HUES64 (cell line): ENCODE data around the gene CETP.

Experiments
- H3K27ac ChIP-seq: 2 replicates; pipeline ENCODE4 v1.7.0; 2013; ENCODE audit warnings: low read depth, low read length, inconsistent platforms
- H3K27me3 ChIP-seq: 2 replicates; pipeline ENCODE4 v1.6.1; 2013; ENCODE audit warnings: mild to moderate bottlenecking, low read length; ENCODE audit not compliant: insufficient read depth
- H3K36me3 ChIP-seq: 2 replicates; pipeline ENCODE4 v1.6.1; 2013; ENCODE audit warnings: mild to moderate bottlenecking, low read length; ENCODE audit not compliant: insufficient read depth
- H3K4me1 ChIP-seq: 2 replicates; pipeline ENCODE4 v1.6.1; 2013; ENCODE audit warnings: mild to moderate bottlenecking, low read length, moderate library complexity; ENCODE audit not compliant: insufficient read depth
- H3K4me3 ChIP-seq: 2 replicates; pipeline ENCODE4 v1.5.1; 2013; ENCODE audit warnings: mild to moderate bottlenecking, low read length, moderate library complexity
- H3K9ac ChIP-seq: 2 replicates; pipeline ENCODE4 v1.6.1; 2013; ENCODE audit warnings: mild to moderate bottlenecking, low read depth, low read length
- H3K9me3 ChIP-seq: 2 replicates; pipeline ENCODE4 v1.6.1; 2013; ENCODE audit warnings: low read depth, low read length; ENCODE audit not compliant: insufficient read depth
- WGBS: fragments of 150-250, 120-280 bp; methylation state at CpG from one replicate; pipeline ENCODE4 v1.1.7; 2013; ENCODE audit warnings: missing lambda C conversion rate; 5-methylcytosine and 5-hydroxymethylcytosine counted together

CETP gene

GRCh38 chr16:57017251-57017650, 55.5 kb downstream of the CETP start:
- H3K27me3 ChIP-seq, result no peaks in the 10 kb centered on the region
- no peak overlapping the region for H3K9ac ChIP-seq
- H3K27ac ChIP-seq, result no peak overlapping the region
- H3K9me3 ChIP-seq, result no peaks in the 10 kb centered on the region
- no peaks in the 10 kb centered on the region for H3K36me3 ChIP-seq
- 96% methylated on average over 1 of the region's 1 CpG for WGBS
- H3K4me1 ChIP-seq, result 0 out of 2 replicates have a peak, but pooled peaks cover under 1% of the 10 kb centered on the region
- H3K4me3 ChIP-seq, result no peak overlapping the region

- Histone ChIP-seq H3K4me1 (no peaks in the 10 kb centered on the region), H3K36me3 (no peaks in the 10 kb centered on the region), H3K9ac (no peak overlapping the region), H3K9me3 (no peaks in the 10 kb centered on the region), H3K4me3 (no peak overlapping the region), H3K27me3 (no peaks in the 10 kb centered on the region), H3K27ac (no peak overlapping the region)
- 88% methylated on average over 2 of the region's 2 CpGs for WGBS
Measured at GRCh38 chr16:57019746-57020145, 58.0 kb downstream of the CETP start.

GRCh38 chr16:57020651-57021050, 58.9 kb downstream of the CETP start:
- H3K4me1 ChIP-seq, result no peaks in the 10 kb centered on the region
- H3K9me3 ChIP-seq, result no peaks in the 10 kb centered on the region
- H3K36me3 ChIP-seq, result no peaks in the 10 kb centered on the region
- H3K4me3 ChIP-seq, result no peak overlapping the region
- H3K9ac ChIP-seq, result no peak overlapping the region
- H3K27me3 ChIP-seq, result no peaks in the 10 kb centered on the region
- H3K27ac ChIP-seq, result no peak overlapping the region
- 90% methylated on average over 8 of the region's 8 CpGs for WGBS

GRCh38 chr16:57021757-57022156, 60.0 kb downstream of the CETP start:
- WGBS, result 95% methylated on average over 6 of the region's 6 CpGs
- H3K36me3 ChIP-seq, result no peaks in the 10 kb centered on the region

DNA sequence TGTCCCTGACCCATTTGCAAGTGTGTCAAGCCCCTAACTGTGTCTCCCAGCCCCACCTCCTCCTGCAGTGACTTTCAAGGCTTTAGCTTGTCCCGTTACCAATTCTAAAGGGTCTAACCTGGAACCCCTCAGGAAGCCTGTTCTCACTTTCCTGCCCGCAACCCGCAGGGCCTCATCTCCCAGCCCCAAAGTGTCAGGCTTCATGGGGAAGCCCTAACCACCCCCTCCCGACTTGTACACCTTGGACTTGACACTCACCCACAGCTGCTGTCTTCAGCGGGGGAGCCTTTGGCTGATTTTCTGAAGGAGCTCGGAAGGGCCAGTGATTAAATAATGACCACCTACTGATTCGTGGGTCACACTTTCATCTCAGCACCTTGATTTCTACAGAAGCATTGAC, 60.7 kb downstream of the CETP start:
- H3K9me3 ChIP-seq, result no peaks in the 10 kb centered on the region
- 88% methylated on average over 7 of the region's 7 CpGs for WGBS
- no peaks in the 10 kb centered on the region for H3K36me3 ChIP-seq
- no peaks in the 10 kb centered on the region for H3K27me3 ChIP-seq
- no peak overlapping the region for H3K9ac ChIP-seq
- H3K4me1 ChIP-seq, result no peaks in the 10 kb centered on the region
- H3K27ac ChIP-seq, result no peak overlapping the region
- no peak overlapping the region for H3K4me3 ChIP-seq

More at GRCh38 chr16:57021757-57022156, 60.0 kb downstream of the CETP start:
- H3K27me3 ChIP-seq, result no peaks in the 10 kb centered on the region
- no peak overlapping the region for H3K9ac ChIP-seq
- no peak overlapping the region for H3K27ac ChIP-seq
- no peaks in the 10 kb centered on the region for H3K4me1 ChIP-seq
- no peak overlapping the region for H3K4me3 ChIP-seq
- H3K9me3 ChIP-seq, result no peaks in the 10 kb centered on the region

DNA sequence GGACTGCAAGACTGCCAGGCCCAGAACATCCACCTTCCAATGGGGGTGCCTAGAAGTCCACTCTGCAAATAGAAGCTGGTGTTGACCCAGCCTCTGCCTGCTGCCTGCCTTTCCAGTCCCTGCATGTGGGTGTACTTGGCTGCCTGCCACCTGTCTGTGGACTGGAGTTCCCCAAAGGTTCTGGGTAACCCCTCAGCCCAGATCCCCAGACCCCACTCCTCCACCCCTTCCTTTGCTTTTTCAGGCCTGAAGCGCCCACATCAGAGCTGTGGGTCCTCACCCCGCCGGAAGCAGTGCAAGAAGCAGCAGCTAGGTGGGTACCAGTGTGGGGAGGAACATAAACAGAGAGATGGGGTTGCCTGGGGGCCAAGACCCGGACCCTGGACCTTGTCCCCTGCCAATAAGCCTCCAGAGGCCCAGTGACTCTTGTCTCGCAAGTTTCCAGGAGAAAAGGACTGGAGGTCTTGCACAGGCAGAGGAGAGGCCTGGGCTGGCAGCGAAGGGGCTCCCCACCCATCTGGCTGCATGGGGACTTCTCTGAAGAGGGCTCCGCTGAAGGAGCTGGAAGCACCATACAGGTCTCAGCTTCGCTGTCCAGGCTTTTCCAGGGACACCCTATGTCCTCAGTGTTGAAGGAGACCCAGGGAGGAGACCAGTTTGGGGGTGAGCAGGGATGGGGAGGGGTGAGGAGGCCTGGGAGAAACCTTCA, 61.9 kb downstream of the CETP start:
- 93% methylated on average over 8 of the region's 8 CpGs for WGBS
- no peak overlapping the region for H3K4me3 ChIP-seq
- H3K9ac ChIP-seq, result no peak overlapping the region
- no peaks in the 10 kb centered on the region for H3K36me3 ChIP-seq
- H3K4me1 ChIP-seq, result no peaks in the 10 kb centered on the region
- no peaks in the 10 kb centered on the region for H3K27me3 ChIP-seq
- no peaks in the 10 kb centered on the region for H3K9me3 ChIP-seq
- H3K27ac ChIP-seq, result no peak overlapping the region

DNA sequence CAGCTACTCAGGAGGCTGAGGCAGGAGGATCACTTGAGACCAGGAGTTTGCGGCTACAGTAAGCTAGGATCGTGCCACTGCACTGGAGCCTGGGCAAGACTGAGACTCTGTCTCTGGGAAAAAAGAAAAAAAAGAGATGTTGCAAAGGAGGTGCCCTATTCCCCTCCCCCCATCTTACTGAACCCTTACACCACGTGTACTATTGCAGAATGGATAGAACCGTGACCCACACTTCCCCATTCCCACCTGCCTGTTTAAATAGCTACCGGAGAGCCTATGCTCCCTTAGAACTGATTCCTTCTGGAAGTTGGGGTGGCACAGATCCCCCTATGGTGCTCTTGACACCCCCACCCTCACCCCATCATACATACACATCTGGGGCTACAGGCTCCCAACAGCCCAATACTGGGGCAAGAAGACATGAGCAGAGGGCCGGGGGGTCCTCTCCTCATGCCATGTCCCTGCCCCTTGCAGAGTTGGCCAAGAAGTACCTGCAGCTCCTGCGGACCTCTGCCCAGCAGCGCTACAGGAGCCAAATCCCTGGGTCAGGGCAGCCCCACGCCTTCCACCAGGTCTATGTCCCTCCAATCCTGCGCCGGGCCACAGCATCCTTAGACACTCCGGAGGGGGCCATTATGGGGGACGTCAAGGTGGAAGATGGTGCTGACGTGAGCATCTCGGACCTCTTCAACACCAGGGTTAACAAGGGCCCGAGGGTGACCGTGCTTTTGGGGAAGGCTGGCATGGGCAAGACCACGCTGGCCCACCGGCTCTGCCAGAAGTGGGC, 63.3 kb downstream of the CETP start:
- no peaks in the 10 kb centered on the region for H3K9me3 ChIP-seq
- no peak overlapping the region for H3K27ac ChIP-seq
- H3K4me3 ChIP-seq, result no peak overlapping the region
- WGBS, result 90% methylated on average over 19 of the region's 19 CpGs
- H3K36me3 ChIP-seq, result no peaks in the 10 kb centered on the region
- H3K4me1 ChIP-seq, result no peaks in the 10 kb centered on the region
- no peaks in the 10 kb centered on the region for H3K27me3 ChIP-seq
- no peak overlapping the region for H3K9ac ChIP-seq

- Histone ChIP-seq H3K36me3 (no peaks in the 10 kb centered on the region), H3K9ac (no peak overlapping the region), H3K9me3 (no peaks in the 10 kb centered on the region), H3K4me1 (no peaks in the 10 kb centered on the region), H3K4me3 (no peak overlapping the region), H3K27ac (no peak overlapping the region), H3K27me3 (no peaks in the 10 kb centered on the region)
- 92% methylated on average over 21 of the region's 21 CpGs for WGBS
Measured at GRCh38 chr16:57025941-57026777, 64.4 kb downstream of the CETP start.

- WGBS, result 91% methylated on average over 3 of the region's 3 CpGs
- no peaks in the 10 kb centered on the region for H3K36me3 ChIP-seq
- H3K27ac ChIP-seq, result no peak overlapping the region
- no peaks in the 10 kb centered on the region for H3K9me3 ChIP-seq
- no peak overlapping the region for H3K9ac ChIP-seq
- H3K4me3 ChIP-seq, result no peak overlapping the region
- no peaks in the 10 kb centered on the region for H3K27me3 ChIP-seq
- H3K4me1 ChIP-seq, result no peaks in the 10 kb centered on the region
Measured at GRCh38 chr16:57026778-57027062, 65.0 kb downstream of the CETP start.

DNA sequence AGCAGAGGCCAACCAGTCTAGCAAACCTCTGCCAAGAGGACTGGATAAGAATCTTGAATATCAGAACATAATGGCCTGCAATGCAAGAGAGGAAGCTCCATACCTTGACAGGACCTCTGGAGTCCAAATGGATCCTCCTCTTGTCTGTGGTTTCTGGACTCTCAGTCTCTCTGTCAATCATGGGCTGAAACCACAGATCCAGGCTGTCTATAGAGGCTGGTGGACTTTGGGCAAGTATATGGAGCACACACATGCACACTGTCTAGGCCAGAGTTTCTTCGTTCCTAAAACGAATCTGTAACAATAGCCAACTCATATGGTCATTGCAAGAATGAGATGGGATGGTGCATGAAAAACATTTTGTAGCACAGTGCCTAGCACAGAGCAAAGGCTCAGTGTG, 65.3 kb downstream of the CETP start:
- Histone ChIP-seq H3K27me3 (no peaks in the 10 kb centered on the region), H3K4me3 (no peak overlapping the region), H3K27ac (no peak overlapping the region), H3K36me3 (no peaks in the 10 kb centered on the region), H3K9ac (no peak overlapping the region), H3K4me1 (no peaks in the 10 kb centered on the region), H3K9me3 (no peaks in the 10 kb centered on the region)
- WGBS, result 85% methylated on average over 2 of the region's 2 CpGs

- WGBS, result 70% methylated on average over 4 of the region's 4 CpGs
- H3K4me1 ChIP-seq, result no peaks in the 10 kb centered on the region
Measured at GRCh38 chr16:57028086-57028485, 66.3 kb downstream of the CETP start.

More at GRCh38 chr16:57028086-57028485, 66.3 kb downstream of the CETP start:
- Histone ChIP-seq H3K27me3 (no peaks in the 10 kb centered on the region), H3K27ac (no peak overlapping the region), H3K4me3 (no peak overlapping the region), H3K36me3 (no peaks in the 10 kb centered on the region), H3K9ac (no peak overlapping the region), H3K9me3 (no peaks in the 10 kb centered on the region)
